CD4-positive, CD25-positive, alpha-beta regulatory T cell (primary cell): ENCODE measurements around the gene SCART1. TPM values are rescaled to one million over a fixed set of nuclear protein-coding genes. Genes with fewer than 3 reads are reported as not detected.
A peak's percentile ranks its signal among the peaks of the same experiment; 100 is the strongest.

Experiments
- ATAC-seq, 2 donors: fragments of 150-1000 bp; cut with Tn5 transposase; one replicate each; pipeline ENCODE4 v1.10.0; 2021; ENCODE audit warnings: low read depth in 2 of 2, moderate number of reproducible peaks in 2 of 2, moderate library complexity in 1 of 2
- DNase-seq, 3 donors: peaks; one replicate each; pipeline versions ENCODE4 v3.0.0 to v3.0.0-alpha.2; 2012 to 2022; ENCODE audit warnings: mixed read lengths in 1 of 3
- H3K27ac ChIP-seq: one replicate; pipeline ENCODE4 v1.7.0; 2013; ENCODE audit warnings: mild to moderate bottlenecking, low read length; ENCODE audit not compliant: insufficient read depth, poor library complexity, severe bottlenecking
- H3K27me3 ChIP-seq: one replicate; pipeline ENCODE4 v1.7.0; 2013; ENCODE audit warnings: low read length; ENCODE audit not compliant: control insufficient read depth, insufficient read depth
- H3K36me3 ChIP-seq: one replicate; pipeline ENCODE4 v1.7.0; 2013; ENCODE audit warnings: mild to moderate bottlenecking, low read length, moderate library complexity; ENCODE audit not compliant: control insufficient read depth, insufficient read depth
- H3K4me1 ChIP-seq: 2 replicates; pipeline ENCODE4 v1.7.0; 2013; ENCODE audit warnings: mild to moderate bottlenecking, low read length; ENCODE audit not compliant: insufficient read depth, control insufficient read depth, poor library complexity, severe bottlenecking
- H3K4me3 ChIP-seq: one replicate; pipeline ENCODE4 v1.7.0; 2013; ENCODE audit warnings: low read depth, mild to moderate bottlenecking, low read length, moderate library complexity
- H3K9me3 ChIP-seq, 2 experiments: 1 replicate in 1 of 2; 2 replicates in 1 of 2; pipeline ENCODE4 v1.7.0; 2013; ENCODE audit warnings: low read length in 2 of 2, mild to moderate bottlenecking in 1 of 2, moderate library complexity in 1 of 2; ENCODE audit not compliant: control insufficient read depth in 2 of 2
- H3K27ac Mint-ChIP-seq, 3 donors: one replicate each; pipeline ENCODE4 v1.8.0; 2020 to 2022; ENCODE audit warnings: mild to moderate bottlenecking in 3 of 3, mixed read lengths in 3 of 3, moderate library complexity in 2 of 3
- H3K27me3 Mint-ChIP-seq: one replicate; pipeline ENCODE4 v1.8.0; 2022; ENCODE audit warnings: mild to moderate bottlenecking, mixed read lengths
- H3K36me3 Mint-ChIP-seq: one replicate; pipeline ENCODE4 v1.8.0; 2020; ENCODE audit warnings: mixed read lengths
- H3K4me1 Mint-ChIP-seq, 4 donors: one replicate each; pipeline ENCODE4 v1.8.0; 2020 to 2022; ENCODE audit warnings: mixed read lengths in 4 of 4, mild to moderate bottlenecking in 1 of 4
- H3K4me3 Mint-ChIP-seq, 4 donors: one replicate each; pipeline ENCODE4 v1.8.0; 2020 to 2022; ENCODE audit warnings: mild to moderate bottlenecking in 4 of 4, mixed read lengths in 4 of 4, moderate library complexity in 3 of 4
- H3K9me3 Mint-ChIP-seq, 7 donors: one replicate each; pipeline ENCODE4 v1.8.0; 2020 to 2022; ENCODE audit warnings: mixed read lengths in 7 of 7, mild to moderate bottlenecking in 3 of 7, moderate library complexity in 2 of 7
- polyA plus RNA-seq, 4 donors: library from polyadenylated mRNA; unstranded; fragments of 300-500 nt; fragmentation: Illumina TruSeq; gene quantifications; one replicate each; pipeline ENCODE4 v1.2.3, GENCODE V29; 2021
- total RNA-seq: library from RNA; stranded (reverse); gene quantifications from one replicate; pipeline ENCODE4 v1.2.3, GENCODE V29; 2022

The SCART1 gene
- total and polyA plus RNA-seq, 5 donors from 2014 or later = 0.03 to 5.6 (median 0.29) TPM; not detected in 2

- no peaks in the 10 kb centered on the region for H3K36me3 ChIP-seq
- no peak overlapping the region for H3K4me3 Mint-ChIP-seq
- no peak overlapping the region for H3K27ac ChIP-seq
- ATAC-seq (no peak), DNase-seq (no peak)
- no peaks in the 10 kb centered on the region for H3K4me1 Mint-ChIP-seq
- peaks cover 2% of the 10 kb centered on the region for H3K36me3 Mint-ChIP-seq
- peak overlapping the region in 1 of 3 donors; percentile 42 for H3K27ac Mint-ChIP-seq
- peaks cover 0 to 3% (median 1%) of the 10 kb centered on the region in 7 donors for H3K9me3 Mint-ChIP-seq
- peaks cover 9% of the 10 kb centered on the region for H3K27me3 Mint-ChIP-seq
- H3K27me3 ChIP-seq = no peaks in the 10 kb centered on the region
- no peak overlapping the region for H3K4me3 ChIP-seq
- H3K9me3 ChIP-seq = peaks cover 0 to 2% of the 10 kb centered on the region in 2 experiments
- H3K4me1 ChIP-seq = no peaks in the 10 kb centered on the region
These were observed 604 bp downstream of the SCART1 start for GRCh38 chr10:133454204-133454893.

- Mint-ChIP-seq H3K9me3 (peaks cover 0 to 2% (median 0%) of the 10 kb centered on the region in 7 donors), H3K27ac (no peak overlapping the region), H3K4me3 (no peak overlapping the region), H3K4me1 (no peaks in the 10 kb centered on the region), H3K36me3 (no peaks in the 10 kb centered on the region), H3K27me3 (peaks cover 8% of the 10 kb centered on the region)
- Histone ChIP-seq H3K4me1 (no peaks in the 10 kb centered on the region), H3K9me3 (no peaks in the 10 kb centered on the region), H3K4me3 (no peak overlapping the region), H3K27me3 (no peaks in the 10 kb centered on the region), H3K36me3 (no peaks in the 10 kb centered on the region), H3K27ac (no peak overlapping the region)
- ATAC-seq (no peak), DNase-seq (no peak)
These were observed 1.5 kb downstream of the SCART1 start for GRCh38 chr10:133455196-133455595.

- Histone ChIP-seq H3K9me3 (no peaks in the 10 kb centered on the region), H3K4me3 (no peak overlapping the region), H3K27me3 (no peaks in the 10 kb centered on the region), H3K4me1 (no peaks in the 10 kb centered on the region), H3K36me3 (no peaks in the 10 kb centered on the region), H3K27ac (no peak overlapping the region)
- Mint-ChIP-seq H3K27me3 (peaks cover 8% of the 10 kb centered on the region), H3K9me3 (peaks cover 0 to 2% (median 0%) of the 10 kb centered on the region in 7 donors), H3K27ac (peak overlapping the region in 1 of 3 donors; percentile 32), H3K36me3 (no peaks in the 10 kb centered on the region), H3K4me3 (no peak overlapping the region), H3K4me1 (no peaks in the 10 kb centered on the region)
- no peak for DNase-seq
- ATAC-seq = no peak
These were observed 1.9 kb downstream of the SCART1 start for GRCh38 chr10:133455611-133456031.

GRCh38 chr10:133456041-133456951 is 2.6 kb downstream of the SCART1 start:
- Mint-ChIP-seq H3K4me1 (no peaks in the 10 kb centered on the region), H3K36me3 (peaks cover 2% of the 10 kb centered on the region), H3K9me3 (peaks cover 0 to 2% (median 0%) of the 10 kb centered on the region in 7 donors), H3K27ac (no peak overlapping the region), H3K4me3 (no peak overlapping the region), H3K27me3 (peaks cover 8% of the 10 kb centered on the region)
- Histone ChIP-seq H3K27ac (no peak overlapping the region), H3K36me3 (no peaks in the 10 kb centered on the region), H3K9me3 (no peaks in the 10 kb centered on the region), H3K4me1 (no peaks in the 10 kb centered on the region), H3K4me3 (no peak overlapping the region), H3K27me3 (no peaks in the 10 kb centered on the region)
- ATAC-seq = no peak
- DNase-seq = no peak

GRCh38 chr10:133457100-133457841 is 3.5 kb downstream of the SCART1 start:
- DNase-seq (no peak), ATAC-seq (no peak)
- H3K4me3 ChIP-seq = no peak overlapping the region
- H3K27me3 ChIP-seq = no peaks in the 10 kb centered on the region
- Mint-ChIP-seq H3K27ac (no peak overlapping the region), H3K9me3 (peaks cover 0 to 1% (median 0%) of the 10 kb centered on the region in 7 donors), H3K4me1 (no peaks in the 10 kb centered on the region), H3K27me3 (peaks cover 8% of the 10 kb centered on the region), H3K36me3 (peaks cover 4% of the 10 kb centered on the region), H3K4me3 (no peak overlapping the region)
- no peaks in the 10 kb centered on the region for H3K4me1 ChIP-seq
- H3K27ac ChIP-seq = no peak overlapping the region
- no peaks in the 10 kb centered on the region for H3K9me3 ChIP-seq
- H3K36me3 ChIP-seq = no peaks in the 10 kb centered on the region

GRCh38 chr10:133458021-133458709 is 4.4 kb downstream of the SCART1 start:
- Mint-ChIP-seq H3K27me3 (peaks cover 5% of the 10 kb centered on the region), H3K4me1 (no peaks in the 10 kb centered on the region), H3K9me3 (no peaks in the 10 kb centered on the region), H3K27ac (no peak overlapping the region), H3K36me3 (peaks cover 4% of the 10 kb centered on the region), H3K4me3 (no peak overlapping the region)
- Histone ChIP-seq H3K36me3 (no peaks in the 10 kb centered on the region), H3K9me3 (no peaks in the 10 kb centered on the region), H3K4me3 (no peak overlapping the region), H3K4me1 (no peaks in the 10 kb centered on the region), H3K27me3 (no peaks in the 10 kb centered on the region), H3K27ac (no peak overlapping the region)
- DNase-seq = no peak
- ATAC-seq = no peak
